ENCODE measurements around the gene RPN2.

DNA sequence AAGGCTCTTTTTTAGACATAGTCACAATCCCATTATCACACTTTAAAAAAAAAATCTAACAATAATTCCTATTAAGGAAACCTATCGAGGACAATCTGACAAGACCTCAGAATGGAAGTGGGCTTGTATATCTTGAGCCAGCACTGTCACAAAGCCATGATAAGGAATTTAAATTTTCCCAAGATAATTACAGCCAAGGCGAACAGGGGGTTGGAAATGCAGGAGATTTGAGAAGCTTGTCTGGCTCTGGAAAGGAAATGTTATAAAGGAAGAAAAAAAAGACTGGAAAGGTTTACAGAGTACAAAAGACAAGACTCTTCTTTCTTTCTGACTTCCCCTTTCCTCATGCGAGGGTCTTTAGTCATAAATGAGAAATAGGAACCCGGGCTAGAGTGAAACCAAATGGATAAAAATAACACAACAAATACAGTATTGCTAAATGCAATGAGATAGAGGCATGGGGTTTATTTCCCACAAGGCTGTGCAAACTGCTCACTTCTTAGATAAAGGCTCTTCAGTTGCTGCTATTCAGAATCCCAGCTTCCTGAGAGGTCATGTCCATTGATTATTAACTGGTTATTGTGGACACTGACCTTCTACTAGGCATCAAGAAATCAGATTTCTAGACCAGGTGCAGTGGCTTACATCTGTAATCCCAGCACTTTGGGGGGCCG is 95.9 kb downstream of the RPN2 start:
- TF ChIP-seq, protein P1, sequence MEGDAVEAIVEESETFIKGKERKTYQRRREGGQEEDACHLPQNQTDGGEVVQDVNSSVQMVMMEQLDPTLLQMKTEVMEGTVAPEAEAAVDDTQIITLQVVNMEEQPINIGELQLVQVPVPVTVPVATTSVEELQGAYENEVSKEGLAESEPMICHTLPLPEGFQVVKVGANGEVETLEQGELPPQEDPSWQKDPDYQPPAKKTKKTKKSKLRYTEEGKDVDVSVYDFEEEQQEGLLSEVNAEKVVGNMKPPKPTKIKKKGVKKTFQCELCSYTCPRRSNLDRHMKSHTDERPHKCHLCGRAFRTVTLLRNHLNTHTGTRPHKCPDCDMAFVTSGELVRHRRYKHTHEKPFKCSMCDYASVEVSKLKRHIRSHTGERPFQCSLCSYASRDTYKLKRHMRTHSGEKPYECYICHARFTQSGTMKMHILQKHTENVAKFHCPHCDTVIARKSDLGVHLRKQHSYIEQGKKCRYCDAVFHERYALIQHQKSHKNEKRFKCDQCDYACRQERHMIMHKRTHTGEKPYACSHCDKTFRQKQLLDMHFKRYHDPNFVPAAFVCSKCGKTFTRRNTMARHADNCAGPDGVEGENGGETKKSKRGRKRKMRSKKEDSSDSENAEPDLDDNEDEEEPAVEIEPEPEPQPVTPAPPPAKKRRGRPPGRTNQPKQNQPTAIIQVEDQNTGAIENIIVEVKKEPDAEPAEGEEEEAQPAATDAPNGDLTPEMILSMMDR (conservative IDR thresholded peaks at IDR 0.05 in 1 of 2, IDR thresholded peaks at IDR 0.05 in 1 of 2; ENCODE audit: extremely low read depth in 1 of 2, insufficient read depth in 1 of 2, low read depth in 1 of 2, low read length in 2 of 2), result no peak
- no peak for TF ChIP-seq EZH2 (IDR thresholded peaks at IDR 0.05; ENCODE audit: borderline replicate concordance, low read length)
